ENCODE data around the gene SAAL1.

- TF ChIP-seq CTCF (optimal IDR thresholded peaks at IDR 0.05 in 1 of 3, IDR thresholded peaks at IDR 0.05 in 1 of 3, conservative IDR thresholded peaks at IDR 0.05 in 1 of 3; ENCODE audit: extremely low read depth in 1 of 3, insufficient read depth in 2 of 3, low read length in 3 of 3) (no peak), EZH2 (IDR thresholded peaks at IDR 0.05; ENCODE audit: low read length) (no peak)
These were observed 11.9 kb downstream of the SAAL1 start for GRCh38 chr11:18093959-18094358.

Data from keratinocyte (primary cell).